Muscle of leg (tissue), 11 donors: Measurements from ENCODE around the gene SFN. TPM values are rescaled to one million over a fixed set of nuclear protein-coding genes. Genes with fewer than 3 reads are reported as not detected.
A peak's percentile ranks its signal among the peaks of the same experiment; 100 is the strongest.
"Not testable (repeated sequence)": the region's sequence is repeated elsewhere in the genome, so short reads cannot be mapped to it uniquely, and the experiment has no call there.

Experiments used
- DNase-seq: peaks from one replicate; pipeline ENCODE4 v3.0.0; 2013
- H3K27ac ChIP-seq: one replicate; pipeline ENCODE4 v1.5.1; 2013; ENCODE audit warnings: mild to moderate bottlenecking, low read length, control low read depth
- H3K27me3 ChIP-seq: one replicate; pipeline ENCODE4 v1.6.1; 2013; ENCODE audit warnings: low read length; ENCODE audit not compliant: control insufficient read depth, insufficient read depth
- H3K36me3 ChIP-seq: one replicate; pipeline ENCODE4 v1.6.1; 2013; ENCODE audit warnings: low read length; ENCODE audit not compliant: control insufficient read depth, insufficient read depth
- H3K4me1 ChIP-seq: one replicate; pipeline ENCODE4 v1.6.1; 2013; ENCODE audit warnings: low read length; ENCODE audit not compliant: control insufficient read depth, insufficient read depth
- H3K4me3 ChIP-seq: one replicate; pipeline ENCODE4 v1.5.1; 2013; ENCODE audit warnings: low read length, control low read depth
- H3K9me3 ChIP-seq: replicated peaks from 2 replicates; pipeline ENCODE4 v1.6.1; 2013; ENCODE audit warnings: low read depth, low read length; ENCODE audit not compliant: control insufficient read depth
- WGBS: methylation state at CpG from one replicate; pipeline ENCODE4 v1.1.5; 2013; ENCODE audit warnings: missing lambda C conversion rate; ENCODE audit not compliant: insufficient coverage; 5-methylcytosine and 5-hydroxymethylcytosine counted together
- polyA plus RNA-seq, 8 donors: library from polyadenylated mRNA; unstranded; fragments of 120-200 nt; gene quantifications; one replicate each; pipeline versions ENCODE4 v1.2.1 to v1.2.3, GENCODE V29; 2013; ENCODE audit warnings: inconsistent platforms in 1 of 8, low replicate concordance in 1 of 8; ENCODE audit not compliant: insufficient read length in 8 of 8, insufficient read depth in 1 of 8
- total RNA-seq: library from RNA; stranded (reverse); fragments of 120-200 nt; gene quantifications from one replicate; pipeline ENCODE4 v1.2.4, GENCODE V29; 2013

The SFN gene
- total and polyA plus RNA-seq, 9 donors = 0.18 to 23.9 (median 0.31) TPM

DNA sequence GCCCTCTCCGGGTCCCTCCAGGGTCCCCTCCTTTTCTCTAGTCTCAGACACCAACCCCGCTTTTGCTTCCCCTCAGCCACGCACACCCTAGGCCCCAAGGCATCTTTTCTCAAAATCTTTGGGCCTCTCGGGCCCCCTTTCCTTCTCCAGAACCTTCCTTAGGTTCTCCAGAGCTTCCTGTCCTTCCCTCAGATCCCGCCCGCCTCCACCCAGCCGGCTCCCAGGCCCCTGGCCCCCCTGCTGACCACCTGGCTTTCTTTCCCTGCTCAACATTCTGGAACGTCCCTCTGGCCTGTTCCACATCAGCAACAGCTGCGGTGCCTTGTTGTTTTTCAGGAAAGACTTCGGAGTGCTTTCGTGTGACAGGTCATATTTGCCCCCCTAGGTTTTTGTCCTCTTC, 35.3 kb upstream of the SFN start:
- H3K9me3 ChIP-seq = no peaks in the 10 kb centered on the region
- no peaks in the 10 kb centered on the region for H3K27me3 ChIP-seq
- peaks cover 26% of the 10 kb centered on the region for H3K36me3 ChIP-seq
- peak overlapping the region; percentile 60 for H3K4me3 ChIP-seq
- H3K27ac ChIP-seq = peak overlapping the region; percentile 2
- peaks cover 26% of the 10 kb centered on the region for H3K4me1 ChIP-seq
- 7% methylated on average over 8 of the region's 11 CpGs for WGBS
- DNase-seq = peak; percentile 67

DNA sequence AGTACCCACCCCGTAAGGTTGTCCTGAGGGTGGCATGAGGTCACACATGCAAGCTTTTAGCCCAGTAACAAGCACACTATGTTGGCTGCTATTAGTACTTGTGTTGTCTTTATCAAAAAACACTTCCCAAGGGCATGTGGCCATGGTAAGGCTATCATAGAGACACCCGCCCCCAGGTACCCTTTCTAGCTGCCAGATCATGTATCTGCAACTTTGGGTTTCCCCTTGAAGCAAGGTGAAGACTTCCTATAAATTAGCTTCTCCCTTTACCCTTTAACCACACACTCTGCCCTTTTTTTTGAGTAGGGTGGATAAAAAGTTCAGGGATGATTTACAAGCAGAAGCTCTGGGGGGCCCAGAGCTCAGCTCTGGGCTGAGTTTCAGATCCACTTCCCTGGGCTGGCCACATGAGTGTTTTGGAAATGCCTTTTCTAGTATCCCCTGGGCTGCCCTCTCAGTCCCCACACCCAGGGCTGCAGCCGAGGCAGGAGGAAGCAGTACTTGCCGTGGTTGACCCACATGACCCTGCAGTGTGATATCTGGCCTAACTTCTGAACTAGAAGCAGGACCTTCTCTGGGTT, 34.4 kb upstream of the SFN start:
- Histone ChIP-seq H3K27me3 (no peaks in the 10 kb centered on the region), H3K27ac (no peak overlapping the region), H3K4me3 (no peak overlapping the region), H3K9me3 (no peaks in the 10 kb centered on the region), H3K36me3 (peaks cover 34% of the 10 kb centered on the region), H3K4me1 (peaks cover 26% of the 10 kb centered on the region)
- DNase-seq = peak; percentile 45
- WGBS = 17% methylated on average over 2 of the region's 4 CpGs

DNA sequence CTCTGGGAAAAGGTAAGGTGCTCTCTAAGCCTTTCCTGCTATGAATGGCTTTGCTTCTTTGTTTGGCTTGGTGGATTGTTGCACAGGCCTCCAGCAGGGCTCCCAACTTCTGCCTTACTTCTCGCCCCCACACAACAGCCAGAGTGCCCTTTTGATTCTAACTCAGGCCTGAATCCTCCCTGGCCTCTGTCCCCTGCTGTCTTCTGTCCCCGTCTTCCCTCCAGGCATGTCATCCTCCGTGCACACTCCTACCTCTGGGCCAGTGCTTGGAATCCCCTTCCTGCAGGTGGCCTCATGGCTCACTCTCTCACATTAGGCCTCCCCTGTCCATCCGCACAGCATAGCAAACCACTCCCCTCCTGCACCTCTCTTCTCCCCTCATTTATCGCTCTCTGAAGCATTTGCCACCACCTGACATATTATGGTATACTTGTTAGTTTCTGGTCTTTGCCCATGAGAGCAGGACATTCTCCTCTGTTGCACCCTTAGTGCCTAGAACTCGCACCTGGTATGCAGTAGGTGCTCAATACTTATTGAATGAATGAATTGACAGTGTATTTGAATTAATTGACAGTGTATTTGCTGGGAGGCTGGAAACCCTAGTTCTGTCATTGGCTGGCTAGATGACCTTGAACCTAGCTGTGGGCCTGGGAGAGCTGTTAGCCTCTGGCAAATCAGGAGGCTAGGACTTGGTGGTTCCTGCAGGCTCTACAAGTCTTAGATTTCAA, 33.6 kb upstream of the SFN start:
- Histone ChIP-seq H3K27ac (no peak overlapping the region), H3K36me3 (peaks cover 41% of the 10 kb centered on the region), H3K4me3 (no peak overlapping the region), H3K27me3 (no peaks in the 10 kb centered on the region), H3K4me1 (peaks cover 26% of the 10 kb centered on the region), H3K9me3 (no peaks in the 10 kb centered on the region)
- WGBS = 77% methylated on average over 5 of the region's 6 CpGs
- DNase-seq = no peak

DNA sequence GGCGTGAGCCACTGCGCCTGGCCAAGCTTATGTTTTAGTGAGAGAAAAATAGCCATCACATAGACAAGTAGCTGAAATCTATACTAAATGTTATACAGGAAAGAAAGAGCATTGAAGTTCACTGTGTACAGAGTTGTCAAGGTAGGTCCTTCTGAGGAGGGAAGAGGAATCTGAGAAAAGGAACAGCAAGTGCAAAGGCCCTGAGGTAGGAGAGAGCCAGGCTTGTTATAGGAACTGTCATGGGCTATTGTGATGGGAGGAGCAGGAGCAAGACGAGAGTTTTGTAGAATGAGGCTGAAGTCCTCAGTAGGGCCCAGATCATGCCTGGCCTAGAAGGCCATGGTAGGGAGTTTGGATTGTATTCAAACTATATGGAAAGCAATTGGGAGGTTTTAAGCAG, 31.9 kb upstream of the SFN start:
- Histone ChIP-seq H3K27ac (no peak overlapping the region), H3K9me3 (no peaks in the 10 kb centered on the region), H3K4me1 (peaks cover 23% of the 10 kb centered on the region), H3K27me3 (no peaks in the 10 kb centered on the region), H3K4me3 (no peak overlapping the region), H3K36me3 (peaks cover 56% of the 10 kb centered on the region)
- 74% methylated on average over 1 of the region's 3 CpGs for WGBS
- DNase-seq = no peak

DNA sequence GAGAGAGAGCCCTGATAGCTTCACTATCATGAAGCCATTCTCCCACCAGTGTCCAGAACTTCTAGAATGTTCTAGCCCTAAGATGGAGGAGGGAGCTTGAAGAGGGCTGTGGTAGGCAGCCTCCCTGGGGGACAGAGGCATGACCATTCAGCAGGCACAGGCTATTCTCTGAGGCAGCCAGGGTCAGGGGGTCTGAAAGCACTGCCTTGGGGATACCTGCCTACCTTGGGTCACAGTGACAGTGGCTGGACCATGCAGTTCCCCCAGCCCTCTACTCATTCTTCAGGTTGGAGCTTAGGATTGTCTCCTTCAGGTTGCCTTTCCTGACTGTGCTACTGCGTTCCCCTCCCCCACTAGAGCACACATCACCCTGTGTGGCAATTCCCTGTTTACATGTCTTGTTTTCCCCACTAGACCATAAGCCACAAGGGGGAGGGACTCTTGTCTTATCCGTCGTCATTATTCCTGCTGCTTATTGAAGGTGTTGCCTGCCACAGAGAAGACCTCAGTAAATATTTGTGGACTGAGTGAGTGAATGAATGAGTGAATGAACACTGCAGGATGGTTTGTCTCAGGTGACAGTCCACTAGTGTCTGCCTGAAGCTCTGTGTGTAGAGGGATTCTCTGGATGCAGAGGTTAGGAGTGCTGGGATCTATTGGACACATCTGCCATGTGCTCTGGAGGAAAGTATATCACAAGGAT, 31.3 kb upstream of the SFN start:
- H3K27me3 ChIP-seq = no peaks in the 10 kb centered on the region
- no peak for DNase-seq
- peaks cover 21% of the 10 kb centered on the region for H3K4me1 ChIP-seq
- H3K27ac ChIP-seq = no peak overlapping the region
- WGBS = 53% methylated on average over 2 of the region's 3 CpGs
- H3K4me3 ChIP-seq = no peak overlapping the region
- peaks cover 58% of the 10 kb centered on the region for H3K36me3 ChIP-seq
- no peaks in the 10 kb centered on the region for H3K9me3 ChIP-seq

DNA sequence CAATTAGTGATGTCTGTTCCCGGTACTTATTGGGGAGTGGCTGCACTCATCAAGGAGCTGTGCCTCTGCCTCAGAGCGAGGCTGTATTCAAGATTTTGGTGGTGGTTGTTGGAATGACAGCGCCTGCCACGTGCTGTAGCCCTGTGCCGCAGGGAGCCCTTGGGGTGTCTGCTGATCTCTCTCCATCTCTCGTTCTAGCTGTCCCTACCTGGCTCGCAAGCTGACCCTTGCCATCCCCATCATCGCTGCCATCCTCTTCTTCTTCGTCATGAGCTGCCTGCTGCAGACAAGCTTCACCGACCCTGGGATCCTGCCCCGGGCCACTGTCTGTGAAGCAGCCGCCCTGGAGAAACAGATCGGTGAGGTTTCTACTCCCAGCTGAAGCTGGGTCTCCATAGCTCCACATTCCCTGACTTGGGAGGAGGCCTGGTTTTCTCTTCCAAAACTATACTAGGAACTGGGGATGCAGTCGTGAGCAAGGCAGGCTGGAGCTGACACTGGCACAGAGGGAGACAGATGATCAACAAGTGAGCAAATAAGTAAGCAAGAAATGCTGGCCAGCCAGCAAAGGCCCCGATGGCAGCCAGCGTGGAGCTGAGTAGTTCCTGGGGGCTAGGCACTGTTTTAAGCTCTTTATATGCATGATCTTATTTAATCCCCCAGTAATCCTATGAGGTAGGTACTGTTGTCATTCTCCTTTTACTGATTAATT, 30.5 kb upstream of the SFN start:
- WGBS = 88% methylated on average over 11 of the region's 16 CpGs
- peaks cover 19% of the 10 kb centered on the region for H3K4me1 ChIP-seq
- no peaks in the 10 kb centered on the region for H3K9me3 ChIP-seq
- DNase-seq = no peak
- no peaks in the 10 kb centered on the region for H3K27me3 ChIP-seq
- no peak overlapping the region for H3K27ac ChIP-seq
- H3K36me3 ChIP-seq = peaks cover 58% of the 10 kb centered on the region
- no peak overlapping the region for H3K4me3 ChIP-seq

DNA sequence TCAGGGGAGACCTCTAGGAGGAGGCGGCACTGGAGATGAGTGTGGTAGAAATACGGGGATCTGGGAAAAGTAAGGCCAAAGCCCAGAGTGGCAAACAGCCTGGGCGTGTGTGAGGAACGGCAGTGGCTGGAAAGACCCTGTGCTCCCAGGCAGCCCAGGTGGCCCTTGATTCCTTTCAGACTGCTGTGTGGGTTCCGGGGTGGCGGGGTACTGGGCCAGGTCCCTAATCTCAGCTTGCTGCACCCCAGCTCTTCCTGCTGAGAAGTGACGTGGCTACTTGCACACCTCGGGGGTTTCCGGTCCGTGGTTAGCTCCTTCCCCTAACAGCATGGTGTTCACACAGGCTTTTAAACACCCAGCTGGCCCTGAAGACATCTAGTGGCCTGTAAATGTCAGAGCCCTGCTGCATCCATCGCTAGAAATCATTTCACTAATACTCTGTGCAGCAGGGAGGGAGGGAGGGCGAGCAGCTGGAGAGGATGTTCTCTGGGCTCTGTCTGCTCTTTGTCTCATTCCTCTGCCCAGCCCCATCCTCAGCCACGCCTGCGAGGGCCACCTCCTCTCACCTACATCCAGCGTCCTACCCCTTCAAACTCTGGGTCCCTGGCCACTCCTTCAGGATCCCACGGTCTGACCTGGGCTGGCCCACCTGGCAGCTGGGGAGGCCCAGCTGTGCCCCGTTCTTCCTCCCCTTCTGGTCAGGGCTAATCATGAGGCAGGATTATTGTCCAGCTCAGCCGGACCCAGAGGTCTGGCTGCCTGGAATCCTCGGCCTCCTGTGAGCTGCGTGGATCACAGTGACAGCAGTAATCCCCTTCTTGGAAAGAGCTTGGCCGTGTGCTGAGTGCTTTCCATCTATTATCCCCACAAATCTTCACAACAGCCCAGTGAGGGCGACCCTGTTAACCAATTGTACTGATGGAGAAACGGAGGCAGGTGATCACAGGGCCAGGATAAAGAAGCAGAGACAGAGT, 29.2 kb upstream of the SFN start:
- H3K27ac ChIP-seq = no peak overlapping the region
- no peak for DNase-seq

GRCh38 chr1:26837665-26838064, 25.3 kb upstream of the SFN start:
- WGBS = 91% methylated on average over 3 of the region's 5 CpGs

More for the DNA sequence above, 29.2 kb upstream of the SFN start:
- H3K27me3 ChIP-seq = no peaks in the 10 kb centered on the region
- peaks cover 7% of the 10 kb centered on the region for H3K4me1 ChIP-seq
- no peak overlapping the region for H3K4me3 ChIP-seq
- H3K9me3 ChIP-seq = no peaks in the 10 kb centered on the region
- 84% methylated on average over 18 of the region's 23 CpGs for WGBS
- H3K36me3 ChIP-seq = peaks cover 66% of the 10 kb centered on the region

DNA sequence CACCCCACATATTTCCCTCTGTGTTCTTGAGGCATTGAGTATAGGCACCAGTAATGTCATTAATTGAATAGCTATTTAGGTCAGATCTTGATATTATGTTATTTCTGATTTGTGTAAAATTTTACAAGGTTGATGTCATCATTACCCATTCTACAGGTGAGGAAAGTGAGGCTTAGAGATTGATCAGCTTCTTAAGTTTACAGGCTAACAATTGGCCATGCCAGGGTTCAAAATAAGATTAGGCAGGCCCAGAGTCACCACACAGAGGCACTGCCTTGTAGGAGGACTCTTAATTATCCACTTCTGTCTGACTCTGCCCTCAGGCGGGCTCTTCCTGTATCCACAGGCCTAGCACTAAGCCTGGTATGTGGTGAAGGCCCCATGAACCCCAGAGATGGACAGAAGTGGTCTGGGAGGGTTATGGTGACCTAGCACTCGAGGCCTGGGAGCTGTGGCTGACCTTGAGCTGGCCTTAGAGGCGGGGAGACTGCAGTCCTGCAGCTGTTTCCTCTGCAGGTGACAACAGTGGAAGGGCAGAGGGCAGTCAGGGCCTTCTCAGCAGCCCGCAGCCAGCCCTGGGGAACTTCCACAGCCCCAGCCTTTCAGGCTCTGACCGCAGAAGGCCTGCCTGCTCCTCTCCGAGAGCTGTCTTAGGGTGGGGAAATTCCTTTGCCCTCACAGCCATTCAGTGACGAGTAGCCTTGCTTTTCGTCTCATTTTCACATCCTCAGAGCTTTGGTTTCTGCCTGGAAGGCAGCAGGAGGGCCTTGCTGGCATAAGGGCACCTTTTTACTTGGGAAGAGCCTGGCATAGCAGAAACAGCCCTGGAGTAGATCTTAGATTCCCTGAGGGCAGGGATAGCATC, 24.2 kb upstream of the SFN start:
- H3K27me3 ChIP-seq = no peaks in the 10 kb centered on the region
- H3K4me3 ChIP-seq = no peak overlapping the region
- no peaks in the 10 kb centered on the region for H3K9me3 ChIP-seq
- H3K4me1 ChIP-seq = no peaks in the 10 kb centered on the region
- 78% methylated on average over 5 of the region's 8 CpGs for WGBS
- no peak overlapping the region for H3K27ac ChIP-seq
- peaks cover 67% of the 10 kb centered on the region for H3K36me3 ChIP-seq
- DNase-seq = no peak

More at GRCh38 chr1:26837665-26838064, 25.3 kb upstream of the SFN start:
- not testable (repeated sequence) for H3K4me3 ChIP-seq, H3K27me3 ChIP-seq, H3K4me1 ChIP-seq, H3K9me3 ChIP-seq, DNase-seq, H3K27ac ChIP-seq
- H3K36me3 ChIP-seq = peaks cover 73% of the 10 kb centered on the region
